SK-N-SH (cell line): ENCODE data around the gene SP110.

Experiments
- ELF1 ChIP-seq: IDR thresholded peaks from 2 replicates; pipeline ENCODE4 v1.4.0; 2012
- SMC3 ChIP-seq: IDR thresholded peaks from 2 replicates; pipeline ENCODE4 v1.6.1; 2012; ENCODE audit warnings: low read depth, low read length, improper control_type of control experiment
- YY1 ChIP-seq: IDR thresholded peaks from 2 replicates; pipeline ENCODE4 v1.4.0; 2012; ENCODE audit warnings: low read depth, mild to moderate bottlenecking
- TF ChIP-seq, protein P1 (sequence below): fragments of 200-600 bp; sonication (generic); IDR thresholded peaks from 2 replicates; pipeline ENCODE4 v1.6.1; 2017; ENCODE audit warnings: antibody characterized with exemption, mild to moderate bottlenecking, moderate library complexity
- TF ChIP-seq, protein P2 (sequence below): IDR thresholded peaks from 2 replicates; pipeline ENCODE4 v1.6.1; 2012; ENCODE audit warnings: mild to moderate bottlenecking, low read depth, low read length, moderate library complexity

DNA sequence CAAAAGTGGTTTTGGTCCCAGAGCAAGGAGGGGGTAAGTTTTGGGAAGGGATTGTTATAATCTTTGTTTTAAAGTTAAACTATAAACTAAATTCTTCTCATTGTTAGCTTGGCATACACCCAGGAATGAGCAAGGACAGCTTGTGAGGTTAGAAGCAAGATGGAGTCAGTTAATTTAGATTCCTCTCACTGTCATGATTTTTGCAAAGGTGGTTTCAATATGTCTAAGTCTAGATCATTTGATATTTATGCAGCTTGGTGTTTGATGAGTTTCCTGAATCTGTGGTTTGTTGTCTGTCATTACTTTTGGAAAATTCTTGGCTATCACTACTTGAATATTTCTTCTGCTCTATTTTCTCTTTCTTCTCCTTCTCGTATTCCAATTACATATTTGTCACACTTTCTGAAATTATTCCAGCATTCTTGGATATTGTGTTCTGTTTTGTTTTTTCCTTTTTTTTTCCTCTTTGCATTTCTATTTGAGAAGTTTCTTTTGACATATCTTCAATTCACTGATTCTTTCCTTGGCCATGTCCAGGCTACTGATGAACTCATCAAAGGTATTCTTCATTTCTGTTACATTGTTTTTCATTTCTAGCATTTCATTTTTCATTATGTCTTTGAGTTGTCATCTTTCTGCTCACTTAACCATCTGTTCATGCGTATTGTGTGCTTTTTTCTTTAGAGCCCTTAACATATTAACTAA lies 10.9 kb upstream of the SP110 start:
- TF ChIP-seq SMC3 (no peak), YY1 (no peak), ELF1 (no peak)
- TF ChIP-seq, protein P1, sequence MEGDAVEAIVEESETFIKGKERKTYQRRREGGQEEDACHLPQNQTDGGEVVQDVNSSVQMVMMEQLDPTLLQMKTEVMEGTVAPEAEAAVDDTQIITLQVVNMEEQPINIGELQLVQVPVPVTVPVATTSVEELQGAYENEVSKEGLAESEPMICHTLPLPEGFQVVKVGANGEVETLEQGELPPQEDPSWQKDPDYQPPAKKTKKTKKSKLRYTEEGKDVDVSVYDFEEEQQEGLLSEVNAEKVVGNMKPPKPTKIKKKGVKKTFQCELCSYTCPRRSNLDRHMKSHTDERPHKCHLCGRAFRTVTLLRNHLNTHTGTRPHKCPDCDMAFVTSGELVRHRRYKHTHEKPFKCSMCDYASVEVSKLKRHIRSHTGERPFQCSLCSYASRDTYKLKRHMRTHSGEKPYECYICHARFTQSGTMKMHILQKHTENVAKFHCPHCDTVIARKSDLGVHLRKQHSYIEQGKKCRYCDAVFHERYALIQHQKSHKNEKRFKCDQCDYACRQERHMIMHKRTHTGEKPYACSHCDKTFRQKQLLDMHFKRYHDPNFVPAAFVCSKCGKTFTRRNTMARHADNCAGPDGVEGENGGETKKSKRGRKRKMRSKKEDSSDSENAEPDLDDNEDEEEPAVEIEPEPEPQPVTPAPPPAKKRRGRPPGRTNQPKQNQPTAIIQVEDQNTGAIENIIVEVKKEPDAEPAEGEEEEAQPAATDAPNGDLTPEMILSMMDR: no peak
- TF ChIP-seq, protein P2, sequence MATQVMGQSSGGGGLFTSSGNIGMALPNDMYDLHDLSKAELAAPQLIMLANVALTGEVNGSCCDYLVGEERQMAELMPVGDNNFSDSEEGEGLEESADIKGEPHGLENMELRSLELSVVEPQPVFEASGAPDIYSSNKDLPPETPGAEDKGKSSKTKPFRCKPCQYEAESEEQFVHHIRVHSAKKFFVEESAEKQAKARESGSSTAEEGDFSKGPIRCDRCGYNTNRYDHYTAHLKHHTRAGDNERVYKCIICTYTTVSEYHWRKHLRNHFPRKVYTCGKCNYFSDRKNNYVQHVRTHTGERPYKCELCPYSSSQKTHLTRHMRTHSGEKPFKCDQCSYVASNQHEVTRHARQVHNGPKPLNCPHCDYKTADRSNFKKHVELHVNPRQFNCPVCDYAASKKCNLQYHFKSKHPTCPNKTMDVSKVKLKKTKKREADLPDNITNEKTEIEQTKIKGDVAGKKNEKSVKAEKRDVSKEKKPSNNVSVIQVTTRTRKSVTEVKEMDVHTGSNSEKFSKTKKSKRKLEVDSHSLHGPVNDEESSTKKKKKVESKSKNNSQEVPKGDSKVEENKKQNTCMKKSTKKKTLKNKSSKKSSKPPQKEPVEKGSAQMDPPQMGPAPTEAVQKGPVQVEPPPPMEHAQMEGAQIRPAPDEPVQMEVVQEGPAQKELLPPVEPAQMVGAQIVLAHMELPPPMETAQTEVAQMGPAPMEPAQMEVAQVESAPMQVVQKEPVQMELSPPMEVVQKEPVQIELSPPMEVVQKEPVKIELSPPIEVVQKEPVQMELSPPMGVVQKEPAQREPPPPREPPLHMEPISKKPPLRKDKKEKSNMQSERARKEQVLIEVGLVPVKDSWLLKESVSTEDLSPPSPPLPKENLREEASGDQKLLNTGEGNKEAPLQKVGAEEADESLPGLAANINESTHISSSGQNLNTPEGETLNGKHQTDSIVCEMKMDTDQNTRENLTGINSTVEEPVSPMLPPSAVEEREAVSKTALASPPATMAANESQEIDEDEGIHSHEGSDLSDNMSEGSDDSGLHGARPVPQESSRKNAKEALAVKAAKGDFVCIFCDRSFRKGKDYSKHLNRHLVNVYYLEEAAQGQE: no peak
